ENCODE data around the gene NTM.

- no peak for TF ChIP-seq POLR2A (IDR thresholded peaks at IDR 0.05)
- no peak for TF ChIP-seq CTCF (IDR thresholded peaks at IDR 0.05)
Observed at GRCh38 chr11:131334601-131335000, 35.8 kb upstream of the NTM start.
